Mesodermal cell (in vitro differentiated cells): Measurements from ENCODE around the gene SS18.

Source experiments
- H3K27ac ChIP-seq: 2 replicates; pipeline ENCODE4 v1.7.0; 2013; ENCODE audit warnings: mild to moderate bottlenecking, low read depth, low read length, moderate library complexity; ENCODE audit not compliant: severe bottlenecking
- H3K36me3 ChIP-seq: 2 replicates; pipeline ENCODE4 v1.7.1; 2013; ENCODE audit warnings: mild to moderate bottlenecking, low read length, moderate library complexity; ENCODE audit not compliant: control insufficient read depth, insufficient read depth
- H3K4me1 ChIP-seq: one replicate; pipeline ENCODE4 v1.7.1; 2013; ENCODE audit warnings: mild to moderate bottlenecking, low read length; ENCODE audit not compliant: insufficient read depth, control insufficient read depth, poor library complexity, severe bottlenecking
- H3K4me3 ChIP-seq: 2 replicates; pipeline ENCODE4 v1.7.0; 2013; ENCODE audit warnings: low read length, control low read depth, mild to moderate bottlenecking; ENCODE audit not compliant: insufficient read depth, poor library complexity, severe bottlenecking; ENCODE audit errors: extremely low read depth
- H3K9me3 ChIP-seq: 2 replicates; pipeline ENCODE4 v1.7.1; 2013; ENCODE audit warnings: mild to moderate bottlenecking, low read length, moderate library complexity; ENCODE audit not compliant: control insufficient read depth
- WGBS, 2 experiments: methylation state at CpG; one replicate each; pipeline ENCODE4 v1.1.5; 2013; ENCODE audit warnings: missing lambda C conversion rate in 2 of 2; ENCODE audit not compliant: insufficient coverage in 2 of 2; 5-methylcytosine and 5-hydroxymethylcytosine counted together

SS18 gene

DNA sequence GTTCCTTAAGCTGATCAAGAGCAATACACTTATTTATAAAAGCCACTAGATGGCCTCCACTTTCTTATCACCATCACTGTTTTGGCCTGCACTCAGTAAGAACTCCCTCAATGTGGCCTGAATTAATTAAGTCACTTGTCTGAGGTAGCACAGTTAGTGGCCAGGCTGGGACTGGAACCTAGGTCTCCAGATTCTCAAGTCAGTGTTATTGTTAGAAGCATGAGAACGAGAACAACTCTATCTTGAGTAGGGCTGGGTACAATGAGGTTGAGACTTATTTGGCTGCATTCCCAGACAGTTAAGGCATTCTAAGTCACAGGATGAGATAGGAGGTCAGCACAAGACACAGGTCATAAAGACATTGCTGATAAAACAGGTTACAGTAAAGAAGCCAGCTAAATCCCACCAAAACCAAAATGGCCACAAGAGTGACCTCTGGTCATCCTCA is 115.8 kb downstream of the SS18 start:
- no peaks in the 10 kb centered on the region for H3K36me3 ChIP-seq
- H3K27ac ChIP-seq: no peak overlapping the region
- H3K4me1 ChIP-seq: no peaks in the 10 kb centered on the region
- 82 to 86% methylated on average over 1 of the region's 1 CpG for WGBS, 2 experiments
- no peak overlapping the region for H3K4me3 ChIP-seq
- H3K9me3 ChIP-seq: no peaks in the 10 kb centered on the region
